Cardiac fibroblast (primary cell): ENCODE results near the gene MSL1.

Source experiments
- DNase-seq, 2 donors: peaks; one replicate each; pipeline versions ENCODE4 v3.0.0 to v3.0.0-alpha.2; 2010; ENCODE audit warnings: low read depth in 2 of 2
- H3K4me3 ChIP-seq, 2 donors: replicated peaks in 1 of 2; 1 replicate in 1 of 2; 2 replicates in 1 of 2; pipeline ENCODE4 v1.5.1; 2011; ENCODE audit warnings: low read depth in 2 of 2, low read length in 2 of 2, mild to moderate bottlenecking in 2 of 2, moderate library complexity in 1 of 2
- TF ChIP-seq, protein P1 (sequence below): IDR thresholded peaks from one replicate; pipeline ENCODE4 v1.5.1; 2011; ENCODE audit warnings: low read depth, mild to moderate bottlenecking, low read length, inconsistent platforms

Gene MSL1

DNA sequence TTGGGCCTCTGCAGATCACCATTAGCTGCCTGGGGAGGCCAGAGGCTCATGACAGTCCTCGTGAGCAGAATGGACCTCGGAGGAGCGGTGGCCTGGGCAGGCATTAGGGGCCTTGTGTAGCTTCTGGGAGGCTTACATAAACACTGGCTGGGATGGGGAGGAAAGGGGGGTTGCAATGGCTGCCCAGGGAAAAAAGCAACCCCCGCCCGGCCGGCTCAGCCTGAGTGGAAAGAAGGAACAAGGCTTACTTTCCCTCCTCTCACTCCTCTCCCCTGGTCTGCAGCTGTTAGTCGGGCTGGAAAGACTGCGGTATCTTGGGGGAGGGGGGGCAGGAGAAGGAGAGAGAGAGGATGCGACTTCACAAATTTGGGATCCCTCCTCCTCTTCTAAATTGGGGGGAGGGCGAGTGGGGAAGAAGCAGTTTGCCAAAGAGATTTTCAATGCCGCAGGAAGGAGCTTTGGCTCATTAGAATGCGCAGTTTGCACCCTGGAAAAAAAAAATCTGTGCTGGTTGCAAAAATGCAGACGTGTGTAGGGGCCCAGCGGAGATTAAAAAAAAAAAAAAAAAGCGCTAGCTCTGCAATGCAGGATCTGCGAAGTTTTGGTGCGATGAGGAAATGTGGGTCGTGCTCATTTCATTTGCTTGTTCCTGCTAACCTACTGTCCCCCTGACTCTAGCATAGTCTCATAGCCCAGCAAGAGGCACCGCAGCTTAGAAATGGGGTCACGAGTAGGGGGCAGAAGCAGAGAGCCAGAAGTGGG is 14.8 kb upstream of the MSL1 start:
- H3K4me3 ChIP-seq, result no peak overlapping the region
- DNase-seq, result peak in 1 of 2 donors; percentile 61
- TF ChIP-seq, protein P1, sequence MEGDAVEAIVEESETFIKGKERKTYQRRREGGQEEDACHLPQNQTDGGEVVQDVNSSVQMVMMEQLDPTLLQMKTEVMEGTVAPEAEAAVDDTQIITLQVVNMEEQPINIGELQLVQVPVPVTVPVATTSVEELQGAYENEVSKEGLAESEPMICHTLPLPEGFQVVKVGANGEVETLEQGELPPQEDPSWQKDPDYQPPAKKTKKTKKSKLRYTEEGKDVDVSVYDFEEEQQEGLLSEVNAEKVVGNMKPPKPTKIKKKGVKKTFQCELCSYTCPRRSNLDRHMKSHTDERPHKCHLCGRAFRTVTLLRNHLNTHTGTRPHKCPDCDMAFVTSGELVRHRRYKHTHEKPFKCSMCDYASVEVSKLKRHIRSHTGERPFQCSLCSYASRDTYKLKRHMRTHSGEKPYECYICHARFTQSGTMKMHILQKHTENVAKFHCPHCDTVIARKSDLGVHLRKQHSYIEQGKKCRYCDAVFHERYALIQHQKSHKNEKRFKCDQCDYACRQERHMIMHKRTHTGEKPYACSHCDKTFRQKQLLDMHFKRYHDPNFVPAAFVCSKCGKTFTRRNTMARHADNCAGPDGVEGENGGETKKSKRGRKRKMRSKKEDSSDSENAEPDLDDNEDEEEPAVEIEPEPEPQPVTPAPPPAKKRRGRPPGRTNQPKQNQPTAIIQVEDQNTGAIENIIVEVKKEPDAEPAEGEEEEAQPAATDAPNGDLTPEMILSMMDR, result no peak

DNA sequence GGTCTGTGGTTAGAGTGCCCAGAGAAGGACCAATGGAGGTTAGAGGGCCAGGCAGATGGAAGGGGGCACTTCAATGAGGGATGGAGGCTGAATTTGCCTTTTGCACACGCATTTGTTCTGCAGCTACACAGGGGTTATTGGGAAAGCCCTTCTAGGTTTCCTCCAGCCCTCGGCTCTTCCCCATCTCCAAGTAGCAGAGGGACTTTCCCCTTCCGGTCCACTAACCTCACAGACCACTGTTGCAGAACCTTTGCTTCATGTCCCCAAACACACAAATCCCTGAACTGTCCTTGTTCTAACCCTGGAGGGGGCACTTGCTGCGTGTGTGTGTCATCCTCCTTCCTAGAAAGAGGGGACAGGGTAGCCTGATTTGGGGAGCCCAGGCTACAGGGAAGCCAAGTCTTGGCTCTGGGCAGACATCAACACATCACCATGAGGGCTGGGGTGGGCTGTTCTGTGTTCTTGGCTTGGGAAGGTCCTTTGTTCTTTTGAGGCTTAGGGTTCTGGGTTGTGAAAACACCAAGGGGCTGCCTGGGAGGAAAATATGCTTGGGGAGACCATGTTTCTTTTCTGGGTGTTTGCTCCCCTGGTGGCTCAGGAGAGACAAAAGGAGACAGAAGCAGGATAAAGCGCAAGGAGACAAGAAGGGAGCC is 14.1 kb upstream of the MSL1 start:
- TF ChIP-seq, protein P1, result no peak
- no peak overlapping the region for H3K4me3 ChIP-seq
- DNase-seq, result peak in 1 of 2 donors; percentile 42

DNA sequence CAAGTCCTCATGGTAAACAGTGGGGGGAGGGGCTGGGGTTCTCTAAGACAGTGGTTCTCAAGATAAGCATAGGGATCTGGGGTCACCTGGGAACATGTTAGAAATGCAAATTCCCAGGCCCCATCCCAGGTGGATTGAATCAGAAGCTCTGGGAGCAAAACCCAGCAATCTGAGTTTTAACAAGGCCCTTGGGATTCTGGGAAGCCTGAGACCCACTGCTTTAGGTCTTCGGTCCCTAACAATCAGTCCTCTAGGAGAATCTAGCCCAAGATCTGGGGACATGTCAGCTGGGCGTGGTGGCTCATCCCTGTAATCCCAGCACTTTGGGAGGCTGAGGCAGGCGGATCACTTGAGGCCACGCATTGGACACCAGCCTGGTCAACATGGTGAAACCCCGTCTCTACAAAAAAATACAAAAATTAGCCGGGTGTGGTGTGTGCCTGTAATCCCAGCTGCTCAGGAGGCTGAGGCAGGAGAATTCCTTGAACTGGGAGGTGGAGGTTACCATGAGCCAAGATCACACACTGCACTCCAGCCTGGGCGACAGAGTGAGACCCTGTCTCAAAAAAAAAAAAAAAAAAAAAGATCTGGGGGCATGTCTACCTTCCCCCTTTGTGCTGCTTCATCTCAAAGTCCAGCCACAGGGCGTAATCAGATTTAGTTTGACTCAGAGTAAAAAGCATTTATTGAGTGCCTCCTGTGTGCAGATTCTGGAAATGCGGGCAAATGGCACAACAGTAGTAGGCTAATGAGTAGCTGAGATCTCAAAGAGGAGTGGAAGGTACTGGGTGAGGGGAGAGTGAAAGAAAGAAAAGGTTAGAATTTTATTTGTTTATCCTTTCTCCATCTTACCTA is 12.6 kb upstream of the MSL1 start:
- TF ChIP-seq, protein P1, result peak; percentile 6
- no peak overlapping the region for H3K4me3 ChIP-seq
- DNase-seq, result peak in 1 of 2 donors; percentile 38

DNA sequence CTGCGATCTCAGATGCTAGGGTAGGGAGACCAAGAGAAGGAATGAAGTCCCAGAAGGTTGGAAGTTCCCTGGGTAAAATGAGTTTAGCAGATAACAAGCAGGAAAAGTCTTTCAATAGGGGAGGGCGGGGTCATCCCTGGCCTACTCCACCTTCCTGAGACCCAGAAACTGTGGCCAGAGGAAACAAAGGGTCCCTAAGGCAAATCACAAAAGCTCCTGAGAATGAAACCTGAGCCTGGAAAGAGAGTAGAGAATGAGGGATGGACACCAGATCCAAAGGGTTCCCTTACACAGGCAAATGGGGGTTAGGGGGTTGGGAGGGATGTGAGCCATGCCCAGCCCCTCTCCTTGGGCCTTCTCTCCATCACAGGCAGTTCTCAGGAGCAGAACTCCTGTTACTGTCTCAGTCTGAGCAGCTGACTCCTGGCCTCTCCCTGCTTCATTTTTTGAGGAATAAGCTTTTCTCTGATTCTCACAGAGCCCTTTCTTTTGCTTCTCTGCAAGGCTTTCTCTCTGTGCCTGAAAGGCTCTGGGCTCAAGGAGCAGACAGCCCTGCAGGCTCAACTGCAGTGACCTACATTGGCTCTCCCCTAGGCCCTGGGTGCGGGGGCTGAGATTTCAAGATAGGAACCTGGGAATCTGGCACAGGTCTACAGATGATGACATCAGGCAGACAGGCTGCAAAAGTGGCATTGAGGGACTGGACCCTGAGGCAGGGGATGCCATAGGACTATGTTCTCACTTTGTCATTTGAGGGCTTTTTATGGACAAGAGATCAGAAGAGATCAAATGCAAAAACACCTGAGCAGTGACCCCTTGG is 11.5 kb upstream of the MSL1 start:
- no peak for DNase-seq
- TF ChIP-seq, protein P1, result no peak
- H3K4me3 ChIP-seq, result no peak overlapping the region

DNA sequence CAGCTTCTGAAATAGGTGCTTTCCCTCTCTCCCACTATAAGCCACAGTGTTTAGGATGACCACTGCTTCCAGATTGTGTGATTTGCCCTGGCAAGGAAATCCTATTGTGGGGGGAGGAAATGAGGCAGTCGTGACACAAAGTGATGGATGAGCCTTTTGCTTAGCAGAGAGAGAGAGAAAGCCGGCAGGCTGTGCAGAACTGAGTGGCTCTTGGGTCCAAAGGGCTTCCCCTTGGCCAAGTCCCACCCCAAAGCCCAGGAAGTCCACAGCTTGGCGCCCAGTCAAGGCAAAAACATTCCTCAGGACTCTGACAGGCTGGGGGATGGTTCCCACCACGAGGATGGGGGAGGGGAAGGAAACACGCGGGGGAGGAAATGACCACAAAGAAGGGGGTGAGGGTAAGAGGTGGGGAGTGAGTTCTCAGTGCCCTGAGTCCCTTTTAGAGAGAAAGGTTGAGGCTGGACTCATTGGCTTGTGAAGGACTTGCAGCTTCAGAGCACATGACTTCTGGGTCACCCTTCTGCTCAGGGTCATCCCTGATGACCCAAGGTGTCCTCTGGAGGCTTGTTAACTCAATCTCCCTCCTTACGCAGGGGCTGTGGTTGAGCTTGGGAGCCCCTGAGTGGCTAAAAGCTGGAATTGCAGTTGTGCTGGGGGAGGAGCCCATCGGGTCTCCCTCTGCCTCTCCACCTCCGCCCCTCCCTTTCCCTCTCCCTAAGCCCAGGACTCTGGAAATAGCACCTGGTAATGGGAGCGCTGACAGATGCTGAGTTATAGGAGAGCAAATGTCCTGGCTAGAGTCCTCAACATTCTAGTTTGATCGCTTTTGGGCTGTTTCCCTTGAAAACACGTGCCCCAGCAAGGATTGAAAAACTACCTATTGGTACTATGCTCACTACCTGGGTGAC is 10.3 kb upstream of the MSL1 start:
- TF ChIP-seq, protein P1, result peak; percentile 72
- peak; percentile 96 to 99 for DNase-seq
- H3K4me3 ChIP-seq, result peak overlapping the region in 1 of 2 donors; percentile 27
